ENCODE results near the gene SMAD5. TPM values are rescaled to one million over a fixed set of nuclear protein-coding genes. Genes with fewer than 3 reads are reported as not detected.

SMAD5 gene
- polyA plus RNA-seq, 4 donors: 63.7 to 77.8 (median 66.5) TPM

DNA sequence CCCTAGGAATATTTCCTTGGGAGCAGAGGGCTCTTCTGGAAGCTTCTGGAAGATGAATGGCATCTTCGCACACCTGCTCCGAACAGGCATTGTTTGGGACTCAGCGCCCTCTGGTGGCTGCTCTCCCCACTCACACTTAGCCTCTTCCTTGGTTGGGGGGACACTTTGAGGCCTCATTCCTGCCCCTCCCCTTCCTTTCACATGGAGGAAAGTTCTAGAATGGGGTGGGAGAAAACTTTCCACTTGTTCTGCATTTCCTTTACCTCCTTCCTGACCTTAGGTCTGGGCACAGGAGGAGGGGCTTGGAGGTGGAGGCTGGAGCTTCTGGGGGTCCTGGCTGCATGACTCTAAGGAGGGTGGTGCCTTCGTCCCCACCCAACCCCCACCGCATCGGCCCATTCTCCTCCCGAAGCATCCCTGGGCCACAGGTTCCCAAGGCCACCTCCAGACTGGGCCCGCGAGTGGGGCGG lies 79.6 kb downstream of the SMAD5 start:
- DNase-seq (ENCODE audit: low read depth in 4 of 4, low spot score in 2 of 4): no peak

DNA sequence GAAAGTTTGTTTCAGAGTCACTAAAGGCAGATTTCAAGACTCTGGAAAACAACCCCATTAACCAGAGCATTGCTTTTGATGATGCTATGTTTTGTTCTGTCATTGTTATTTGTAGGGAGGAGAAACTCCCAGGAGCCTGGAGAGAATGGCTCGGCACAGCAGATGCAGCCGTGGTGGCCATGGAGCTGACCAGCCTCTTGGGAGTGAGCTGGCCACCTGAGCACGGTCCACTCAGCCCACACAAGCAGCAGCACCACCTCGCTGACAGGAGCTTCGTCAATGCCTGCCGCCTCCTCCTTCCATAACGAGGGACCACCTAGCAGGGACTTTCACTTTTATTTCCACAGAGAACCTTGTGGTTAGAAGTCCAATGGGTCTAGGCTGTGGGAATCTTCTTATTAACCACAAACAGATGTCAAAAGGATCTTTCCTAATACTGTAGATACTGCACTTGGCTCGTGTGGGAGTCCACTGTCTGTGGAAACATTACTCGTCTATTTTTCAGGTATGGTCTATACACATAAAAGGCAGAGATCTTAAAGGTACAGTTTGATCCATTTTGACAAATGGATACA lies 81.4 kb downstream of the SMAD5 start:
- DNase-seq (ENCODE audit: low read depth in 4 of 4, low spot score in 2 of 4): no peak

DNA sequence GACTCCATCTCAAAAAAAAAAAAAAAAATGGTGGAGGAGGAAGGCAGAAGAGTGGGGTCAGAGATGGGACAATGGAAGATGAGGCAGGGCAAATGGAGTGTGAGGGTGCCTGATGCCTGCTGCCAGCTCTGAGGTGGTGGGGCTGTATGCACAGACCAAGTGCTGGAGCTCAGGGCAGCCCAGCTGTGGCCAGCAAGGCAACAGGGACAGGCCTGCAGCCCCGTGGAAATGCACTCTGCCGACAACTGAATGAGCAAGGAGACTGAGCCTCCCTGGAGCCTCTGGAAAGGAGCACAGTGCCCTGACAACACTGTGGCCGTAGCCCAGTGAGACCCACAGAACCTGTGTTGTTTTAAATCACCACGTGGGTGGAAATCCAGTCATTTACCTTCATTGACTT lies 83.2 kb downstream of the SMAD5 start:
- no peak for DNase-seq (ENCODE audit: low read depth in 4 of 4, low spot score in 2 of 4)

DNA sequence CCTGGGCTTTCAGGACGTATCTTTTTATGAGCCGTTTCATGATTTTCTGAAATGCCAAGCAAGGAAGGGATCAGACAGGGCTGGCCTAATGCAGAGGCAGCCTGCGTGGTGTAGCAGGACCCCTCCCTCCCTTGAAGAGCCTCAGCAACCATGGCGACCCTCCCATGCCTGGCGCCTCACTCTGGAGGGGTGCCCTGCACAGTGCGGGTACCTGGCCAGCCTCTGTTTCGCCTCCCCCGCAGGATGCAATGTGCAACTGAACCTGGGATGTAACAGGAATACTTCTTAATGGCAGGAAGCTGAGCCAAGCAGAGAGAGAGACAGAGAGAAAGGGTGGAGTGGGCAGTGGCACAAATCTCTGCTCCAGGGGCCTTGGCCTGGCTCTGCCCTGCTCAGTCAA lies 83.6 kb downstream of the SMAD5 start:
- no peak for DNase-seq (ENCODE audit: low read depth in 4 of 4, low spot score in 2 of 4)

DNA sequence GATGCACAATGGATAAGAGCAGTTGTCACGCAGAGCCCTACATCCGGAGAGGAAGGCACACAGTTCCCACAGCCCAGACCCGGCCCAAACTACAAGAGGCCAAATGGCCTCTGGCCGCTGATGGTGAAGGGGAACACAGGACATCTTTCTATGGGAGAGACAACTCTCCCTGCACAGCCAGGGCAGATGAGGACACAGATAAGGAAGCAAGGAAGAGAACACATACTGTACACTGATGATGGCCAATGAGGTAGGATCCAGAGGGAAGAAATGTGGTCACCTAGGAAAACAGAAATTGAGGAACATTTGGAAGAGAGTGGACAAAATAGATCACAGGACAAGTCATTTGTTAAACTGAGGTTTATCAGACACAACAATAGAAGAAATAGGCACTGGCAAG lies 88.7 kb downstream of the SMAD5 start:
- DNase-seq (ENCODE audit: low read depth in 4 of 4, low spot score in 2 of 4): no peak

DNA sequence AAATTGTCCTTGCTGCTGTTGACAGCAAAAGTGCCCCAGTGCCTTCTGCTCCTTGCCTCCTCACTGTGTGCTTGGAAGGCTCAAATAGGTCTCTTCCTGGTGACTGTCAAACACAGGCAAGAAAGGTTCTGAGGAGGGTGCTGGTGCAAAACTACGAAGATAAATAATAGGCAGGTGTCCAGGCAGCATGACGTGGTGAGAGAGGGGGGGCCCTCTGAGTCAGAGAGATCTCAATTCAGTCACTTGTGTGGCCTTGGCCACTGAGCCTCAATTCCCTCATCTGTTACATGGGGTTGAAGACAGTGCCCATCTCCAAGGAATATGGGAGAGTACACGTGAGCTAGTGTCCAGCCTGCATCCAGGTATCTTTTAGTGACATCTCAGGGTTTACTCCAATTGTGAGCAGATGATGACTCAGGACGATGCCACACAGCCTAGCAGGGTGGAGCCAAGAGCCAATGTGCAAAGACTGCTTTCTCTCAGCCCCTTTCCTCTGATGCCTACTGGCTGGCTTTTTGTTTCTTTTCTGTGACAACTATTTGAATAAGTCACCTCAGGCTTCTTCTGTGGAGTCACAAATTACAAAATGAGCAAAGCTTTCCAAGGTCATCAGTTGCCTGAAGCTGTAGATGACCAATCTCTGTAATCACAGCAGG lies 90.1 kb downstream of the SMAD5 start:
- DNase-seq (ENCODE audit: low read depth in 4 of 4, low spot score in 2 of 4): no peak

DNA sequence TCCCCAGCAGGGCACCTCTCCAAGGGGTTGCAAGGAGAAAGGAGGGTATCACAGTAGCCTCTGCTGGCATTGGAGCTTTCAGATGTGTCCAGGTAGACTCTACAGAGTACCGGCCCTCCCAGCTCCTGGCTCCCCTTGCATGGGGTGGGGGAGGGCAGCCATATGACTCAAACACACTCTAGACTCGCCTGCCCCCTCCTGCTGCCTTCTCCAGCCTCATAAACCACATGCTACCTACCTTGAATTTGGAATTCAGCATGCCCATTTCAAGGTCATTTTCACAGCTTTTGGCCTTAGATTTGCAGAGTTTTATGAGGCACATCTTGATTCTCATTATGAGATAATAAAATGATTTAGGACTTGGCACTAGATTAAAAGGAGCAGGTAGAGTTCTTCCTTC lies 93.2 kb downstream of the SMAD5 start:
- no peak for DNase-seq (ENCODE audit: low read depth in 4 of 4, low spot score in 2 of 4)

DNA sequence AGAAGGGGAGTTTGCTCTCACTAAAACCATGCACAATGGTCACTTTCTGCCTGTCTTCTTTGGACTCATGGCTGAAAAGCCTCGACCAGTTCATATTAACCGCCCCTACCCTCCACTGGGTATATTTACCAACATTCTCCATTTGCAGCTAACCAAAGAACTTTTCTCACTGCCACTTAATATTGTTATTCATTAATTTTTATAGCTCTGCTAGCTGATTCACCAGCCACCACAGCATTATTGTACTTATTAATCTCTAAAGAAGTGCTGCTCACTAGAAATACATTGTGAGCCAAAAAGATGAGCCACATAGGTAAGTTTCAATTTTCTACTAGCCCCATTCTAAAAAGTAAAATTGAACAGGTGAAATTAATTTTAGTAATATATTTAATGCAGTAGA lies 93.8 kb downstream of the SMAD5 start:
- no peak for DNase-seq (ENCODE audit: low read depth in 4 of 4, low spot score in 2 of 4)

DNA sequence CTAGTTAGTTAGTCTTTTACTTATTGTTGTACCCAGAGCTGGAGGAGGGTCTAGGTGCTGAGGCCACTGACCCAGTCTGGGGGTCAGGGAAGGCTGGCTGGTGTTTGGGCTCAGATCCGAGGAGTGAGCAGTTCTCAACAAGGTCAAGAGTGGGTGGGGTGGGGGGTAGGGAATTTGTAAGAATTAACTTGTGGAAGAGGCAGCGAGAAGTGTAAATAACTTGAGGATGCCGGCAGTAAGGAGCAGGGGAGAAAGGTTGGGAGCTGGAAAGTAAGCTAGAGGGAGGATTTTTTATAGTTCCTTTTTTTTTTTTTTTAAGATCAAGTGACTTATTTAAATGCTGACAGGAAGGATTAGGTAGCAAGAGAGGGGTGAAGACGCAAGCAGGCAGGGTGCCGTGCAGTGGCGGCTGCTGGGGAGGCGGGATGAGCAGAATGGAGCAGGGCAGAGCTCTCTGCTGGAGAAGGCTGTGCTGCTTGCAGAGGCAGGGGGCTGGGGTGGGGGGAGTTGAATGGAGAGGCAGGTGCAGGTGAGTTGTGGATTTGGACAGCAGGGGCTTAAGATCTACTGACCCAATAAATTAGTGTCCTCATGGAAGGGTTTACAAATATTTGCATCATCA lies 95.6 kb downstream of the SMAD5 start:
- DNase-seq (ENCODE audit: low read depth in 4 of 4, low spot score in 2 of 4): no peak

DNA sequence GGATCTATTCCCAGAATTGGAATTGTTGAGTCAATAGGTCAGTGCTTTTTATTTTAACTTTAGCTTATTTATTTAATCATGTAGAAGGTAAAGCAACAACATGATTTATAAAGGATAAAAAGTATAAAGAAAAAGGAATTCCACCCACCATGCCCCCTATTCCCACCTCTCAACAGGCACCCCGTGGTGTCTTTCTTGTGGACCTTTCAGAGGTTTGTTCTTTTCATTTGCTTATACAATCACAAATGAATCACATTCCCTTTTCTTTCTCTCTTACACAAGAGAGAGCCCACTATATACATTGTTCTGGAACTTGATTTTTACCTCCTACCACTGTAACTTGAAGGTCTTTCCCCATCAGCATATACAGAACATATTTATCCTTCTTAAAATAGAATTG lies 97.5 kb downstream of the SMAD5 start:
- no peak for DNase-seq (ENCODE audit: low read depth in 4 of 4, low spot score in 2 of 4)

DNA sequence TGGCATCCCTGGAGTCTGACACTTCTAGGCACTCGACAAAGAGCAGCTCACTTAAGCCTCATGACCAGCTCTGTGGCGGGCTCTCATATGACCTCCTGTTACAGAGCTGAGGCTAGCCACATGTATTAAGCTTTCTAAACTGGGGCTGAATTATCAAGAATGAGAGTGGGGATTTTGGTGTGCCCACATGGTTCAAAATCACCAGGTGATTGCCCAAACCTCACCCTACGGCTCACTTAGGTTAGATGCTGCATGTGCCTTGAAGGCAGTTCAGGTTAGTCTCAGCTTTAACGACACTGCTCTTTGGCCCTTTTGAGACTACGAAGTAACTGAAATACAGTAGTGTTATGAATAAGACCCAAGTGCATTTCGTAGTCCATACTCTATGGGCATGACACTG lies 99.7 kb downstream of the SMAD5 start:
- DNase-seq (ENCODE audit: low read depth in 4 of 4, low spot score in 2 of 4): no peak

Other genes with a start within 250 kb of the SMAD5 start
- not detected for gene IL9, start 237.0 kb upstream of the SMAD5 start, polyA plus RNA-seq (ENCODE audit: insufficient read length in 4 of 4)
- gene LECT2, start 177.9 kb upstream of the SMAD5 start, polyA plus RNA-seq (ENCODE audit: insufficient read length in 4 of 4): 1 to 10 TPM; 1.3 to 4.0 (median 2.7) TPM
- gene TGFBI, start 103.9 kb upstream of the SMAD5 start, polyA plus RNA-seq (ENCODE audit: insufficient read length in 4 of 4): 100 to 1,000 TPM; 212 to 302 (median 253) TPM
- gene SMIM32, start 60.3 kb downstream of the SMAD5 start, polyA plus RNA-seq (ENCODE audit: insufficient read length in 4 of 4): 10 to 100 TPM; 10.4 to 20.4 (median 17.7) TPM
- under 1 TPM in 3 of 4 donors, not detected in 1; 0.32 to 0.92 (median 0.65) TPM for gene TRPC7, start 232.7 kb downstream of the SMAD5 start, polyA plus RNA-seq (ENCODE audit: insufficient read length in 4 of 4)

Measured in left renal cortex interstitium (tissue), 4 donors.